DOHH2 (cell line): ENCODE results near the gene EMID1.

Experiments
- H3F3A ChIP-seq: fragments of 200-600 bp; sonication (generic), shearing (Covaris generic); 2 replicates; pipeline ENCODE4 v1.6.0; 2016; ENCODE audit warnings: antibody characterized with exemption, mild to moderate bottlenecking; ENCODE audit not compliant: control insufficient read depth, insufficient read depth
- H3K27ac ChIP-seq: fragments of 200-600 bp; sonication (generic); 2 replicates; pipeline ENCODE4 v1.5.1; 2014; ENCODE audit warnings: low read depth, mild to moderate bottlenecking, low read length, moderate library complexity
- H3K27me3 ChIP-seq: fragments of 200-600 bp; sonication (generic); 2 replicates; pipeline ENCODE4 v1.6.1; 2014; ENCODE audit warnings: mild to moderate bottlenecking, low read length, mixed read lengths; ENCODE audit not compliant: control insufficient read depth
- H3K36me3 ChIP-seq: fragments of 200-600 bp; sonication (generic); 2 replicates; pipeline ENCODE4 v1.6.1; 2014; ENCODE audit warnings: mild to moderate bottlenecking, low read length, moderate library complexity, mixed read lengths; ENCODE audit not compliant: control insufficient read depth
- H3K4me1 ChIP-seq: fragments of 200-600 bp; sonication (generic); 2 replicates; pipeline ENCODE4 v1.6.1; 2014; ENCODE audit warnings: mild to moderate bottlenecking, low read length, mixed read lengths; ENCODE audit not compliant: control insufficient read depth
- H3K4me2 ChIP-seq: fragments of 200-600 bp; sonication (generic); 2 replicates; pipeline ENCODE4 v1.6.0; 2014; ENCODE audit warnings: mild to moderate bottlenecking, low read length, moderate library complexity
- H3K4me3 ChIP-seq: fragments of 200-600 bp; sonication (generic); 2 replicates; pipeline ENCODE4 v1.5.1; 2014; ENCODE audit warnings: mild to moderate bottlenecking, low read length, mixed read lengths
- H3K79me2 ChIP-seq: fragments of 200-600 bp; sonication (generic); 2 replicates; pipeline ENCODE4 v1.6.1; 2014; ENCODE audit warnings: mild to moderate bottlenecking, low read length, mixed read lengths; ENCODE audit not compliant: control insufficient read depth
- H3K9me2 ChIP-seq: fragments of 200-600 bp; sonication (generic); replicated peaks from 2 replicates; pipeline ENCODE4 v1.6.1; 2014; ENCODE audit warnings: mild to moderate bottlenecking, low read length, mixed read lengths; ENCODE audit not compliant: control insufficient read depth
- H3K9me3 ChIP-seq: fragments of 200-600 bp; sonication (generic); 2 replicates; pipeline ENCODE4 v1.6.1; 2014; ENCODE audit warnings: antibody characterized with exemption, low read length, mixed read lengths; ENCODE audit not compliant: control insufficient read depth, insufficient read depth
- H4K20me1 ChIP-seq: fragments of 200-600 bp; sonication (generic); 2 replicates; pipeline ENCODE4 v1.6.0; 2014; ENCODE audit warnings: low read depth, mild to moderate bottlenecking, antibody characterized with exemption, low read length, moderate library complexity; ENCODE audit not compliant: control insufficient read depth, insufficient read depth
- EZH2phosphoT487 ChIP-seq: fragments of 200-600 bp; sonication (generic); IDR thresholded peaks from 2 replicates; pipeline ENCODE4 v1.6.1; 2017; ENCODE audit warnings: borderline replicate concordance, mild to moderate bottlenecking, antibody characterized with exemption, low read length, moderate library complexity, mixed read lengths
- TF ChIP-seq, protein P1 (sequence below): fragments of 200-600 bp; sonication (generic); IDR thresholded peaks from one replicate; pipeline ENCODE4 v1.5.1; 2014; ENCODE audit warnings: antibody characterized with exemption, mild to moderate bottlenecking, low read depth, low read length; ENCODE audit not compliant: poor library complexity, severe bottlenecking

EMID1 gene

DNA sequence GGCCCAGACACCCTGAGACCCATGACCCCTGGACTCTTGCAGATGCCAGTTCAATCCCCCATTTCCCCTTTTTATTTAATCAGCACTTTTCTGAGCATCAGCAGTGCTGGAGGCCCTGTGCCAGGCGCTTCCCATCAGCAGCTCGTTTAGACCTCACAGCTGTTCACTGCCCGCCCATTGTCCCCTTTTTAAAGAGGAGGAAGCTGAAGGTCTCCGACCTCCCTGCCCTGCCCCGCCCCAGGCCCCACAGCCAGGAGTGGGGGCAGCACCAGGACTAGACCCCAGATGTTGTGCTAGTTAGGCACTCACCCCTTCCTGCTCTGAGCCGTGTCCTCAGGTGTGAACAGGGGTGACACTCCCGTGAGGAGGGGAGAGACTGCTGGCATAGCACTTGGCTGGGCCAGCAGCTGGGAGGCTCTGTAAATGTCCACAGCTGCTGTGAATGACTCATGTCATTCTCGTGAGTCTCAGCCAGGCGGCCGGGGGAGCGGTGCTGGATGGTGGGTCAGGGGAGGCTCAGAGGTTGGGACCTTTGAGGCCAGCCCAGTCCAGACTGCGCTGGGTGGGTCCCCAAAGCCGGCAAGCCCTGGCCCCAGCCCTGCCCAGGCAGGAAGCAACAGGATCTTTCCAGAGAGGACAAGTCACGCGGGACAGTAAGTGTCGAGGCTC is 19.9 kb downstream of the EMID1 start:
- Histone ChIP-seq H3K9me3 (no peaks in the 10 kb centered on the region), H3K4me1 (no peaks in the 10 kb centered on the region), H3F3A (no peaks in the 10 kb centered on the region), H3K79me2 (no peaks in the 10 kb centered on the region), H3K4me3 (no peak overlapping the region), H4K20me1 (no peaks in the 10 kb centered on the region), H3K9me2 (no peaks in the 10 kb centered on the region), H3K27me3 (no peaks in the 10 kb centered on the region), H3K27ac (no peak overlapping the region), H3K36me3 (no peaks in the 10 kb centered on the region), H3K4me2 (no peak overlapping the region)
- TF ChIP-seq, protein P1, sequence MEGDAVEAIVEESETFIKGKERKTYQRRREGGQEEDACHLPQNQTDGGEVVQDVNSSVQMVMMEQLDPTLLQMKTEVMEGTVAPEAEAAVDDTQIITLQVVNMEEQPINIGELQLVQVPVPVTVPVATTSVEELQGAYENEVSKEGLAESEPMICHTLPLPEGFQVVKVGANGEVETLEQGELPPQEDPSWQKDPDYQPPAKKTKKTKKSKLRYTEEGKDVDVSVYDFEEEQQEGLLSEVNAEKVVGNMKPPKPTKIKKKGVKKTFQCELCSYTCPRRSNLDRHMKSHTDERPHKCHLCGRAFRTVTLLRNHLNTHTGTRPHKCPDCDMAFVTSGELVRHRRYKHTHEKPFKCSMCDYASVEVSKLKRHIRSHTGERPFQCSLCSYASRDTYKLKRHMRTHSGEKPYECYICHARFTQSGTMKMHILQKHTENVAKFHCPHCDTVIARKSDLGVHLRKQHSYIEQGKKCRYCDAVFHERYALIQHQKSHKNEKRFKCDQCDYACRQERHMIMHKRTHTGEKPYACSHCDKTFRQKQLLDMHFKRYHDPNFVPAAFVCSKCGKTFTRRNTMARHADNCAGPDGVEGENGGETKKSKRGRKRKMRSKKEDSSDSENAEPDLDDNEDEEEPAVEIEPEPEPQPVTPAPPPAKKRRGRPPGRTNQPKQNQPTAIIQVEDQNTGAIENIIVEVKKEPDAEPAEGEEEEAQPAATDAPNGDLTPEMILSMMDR = no peak

DNA sequence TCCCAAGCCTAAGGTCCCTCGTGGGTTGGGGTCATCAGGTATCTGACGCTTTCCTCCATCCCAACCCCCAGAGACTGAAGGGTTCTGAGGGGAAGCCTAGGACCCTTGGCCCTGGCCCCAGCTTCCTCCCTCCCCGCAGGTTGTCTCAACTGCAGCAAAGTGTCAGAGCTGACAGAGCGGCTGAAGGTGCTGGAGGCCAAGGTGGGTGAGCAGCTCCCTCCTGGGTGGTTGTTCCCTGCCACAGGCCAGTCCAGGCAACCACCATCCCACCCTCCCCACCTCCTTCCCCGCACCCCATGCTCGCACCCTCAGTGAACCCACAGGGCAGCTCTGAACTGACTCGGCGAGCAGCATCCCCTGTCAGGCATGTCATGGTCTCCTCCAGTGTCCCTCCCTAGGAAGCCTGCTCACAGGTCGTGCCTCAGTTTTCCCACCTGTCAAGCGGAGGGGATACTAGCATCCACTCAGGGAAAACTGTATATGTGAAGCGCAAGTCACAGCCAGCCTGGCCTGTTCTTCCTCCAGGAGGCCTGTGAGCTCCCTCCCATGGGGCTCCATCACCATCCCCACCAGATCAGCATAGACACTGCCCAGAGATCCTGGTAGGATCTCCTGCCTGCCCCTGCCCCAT is 20.8 kb downstream of the EMID1 start:
- Histone ChIP-seq H3K9me3 (no peaks in the 10 kb centered on the region), H3K27me3 (no peaks in the 10 kb centered on the region), H3K79me2 (no peaks in the 10 kb centered on the region), H3K4me1 (no peaks in the 10 kb centered on the region), H3K4me2 (no peak overlapping the region), H3K9me2 (no peaks in the 10 kb centered on the region), H3K27ac (no peak overlapping the region), H3K36me3 (no peaks in the 10 kb centered on the region), H3F3A (no peaks in the 10 kb centered on the region), H3K4me3 (no peak overlapping the region), H4K20me1 (no peaks in the 10 kb centered on the region)
- TF ChIP-seq EZH2phosphoT487 = no peak
- TF ChIP-seq, protein P1 = no peak

DNA sequence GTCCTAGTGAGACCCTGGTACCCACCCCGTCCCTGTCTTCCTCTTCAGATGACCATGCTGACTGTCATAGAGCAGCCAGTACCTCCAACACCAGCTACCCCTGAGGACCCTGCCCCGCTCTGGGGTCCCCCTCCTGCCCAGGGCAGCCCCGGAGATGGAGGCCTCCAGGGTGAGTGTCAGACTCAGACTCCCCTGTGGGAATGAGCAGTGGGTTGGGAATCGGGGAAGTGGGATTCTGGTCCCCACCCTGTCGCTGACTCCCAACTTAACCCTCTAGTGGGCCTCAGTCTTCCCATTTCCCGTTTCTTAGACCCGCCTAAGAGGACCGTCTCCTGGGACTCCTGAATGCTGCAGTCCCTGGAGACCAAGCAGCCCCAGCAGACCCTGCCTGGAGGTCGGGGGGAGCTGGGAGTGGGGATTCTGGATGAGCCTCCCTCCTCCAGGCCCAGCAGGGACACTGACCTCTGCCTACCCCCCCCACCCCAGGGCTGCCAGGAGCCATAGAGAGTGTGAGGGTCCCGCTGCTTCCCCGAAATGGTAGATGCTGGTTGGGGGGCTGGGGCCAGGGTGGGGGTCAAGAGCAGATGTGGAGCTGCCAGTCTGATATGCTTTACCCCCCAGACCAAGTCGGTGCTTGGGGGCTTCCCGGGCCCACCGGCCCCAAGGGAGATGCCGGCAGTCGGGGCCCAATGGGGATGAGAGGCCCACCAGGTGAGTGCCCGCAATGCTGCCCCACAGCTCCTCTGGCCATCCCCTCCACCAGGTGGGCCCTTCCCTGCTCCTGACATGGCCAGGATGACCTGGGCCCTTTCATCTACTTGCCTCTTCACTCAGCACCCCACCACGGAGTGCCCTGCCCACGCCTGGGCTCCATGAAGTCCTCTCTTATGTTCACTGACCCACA is 25.5 kb downstream of the EMID1 start:
- H3K9me3 ChIP-seq = no peaks in the 10 kb centered on the region
- TF ChIP-seq EZH2phosphoT487 = no peak
- TF ChIP-seq, protein P1 = no peak
- no peaks in the 10 kb centered on the region for H3K36me3 ChIP-seq
- H3K9me2 ChIP-seq = no peaks in the 10 kb centered on the region
- H4K20me1 ChIP-seq = no peaks in the 10 kb centered on the region
- H3K27me3 ChIP-seq = no peaks in the 10 kb centered on the region
- no peaks in the 10 kb centered on the region for H3K4me1 ChIP-seq
- H3K4me3 ChIP-seq = no peak overlapping the region
- no peak overlapping the region for H3K4me2 ChIP-seq
- no peaks in the 10 kb centered on the region for H3K79me2 ChIP-seq
- H3F3A ChIP-seq = no peaks in the 10 kb centered on the region
- H3K27ac ChIP-seq = no peak overlapping the region
